Measurements from ENCODE around the gene NEK1. TPM values are rescaled to one million over a fixed set of nuclear protein-coding genes. Genes with fewer than 3 reads are reported as not detected.

The NEK1 gene
- total and polyA plus RNA-seq, 2 experiments from 2014 or later, result 7.6 to 14.3 TPM

- WGBS, 2 experiments (ENCODE audit: low coverage in 1 of 2, low lambda C conversion rate in 2 of 2, missing lambda C conversion rate in 2 of 2), result 86 to 97% methylated on average over 1 of the region's 1 CpG
Measured at GRCh38 chr4:169443748-169444147, 168.6 kb downstream of the NEK1 start.

GRCh38 chr4:169440446-169440845 is 171.9 kb downstream of the NEK1 start:
- H3K9me2 ChIP-seq (ENCODE audit: insufficient read depth), result no peaks in the 10 kb centered on the region
- no peak overlapping the region for H3K4me2 ChIP-seq (ENCODE audit: unreplicated experiment)
- TF ChIP-seq EZH2 (IDR thresholded peaks at IDR 0.05; ENCODE audit: insufficient read depth, poor library complexity, severe bottlenecking), result no peak
- no peak for TF ChIP-seq EZH2phosphoT487 (IDR thresholded peaks at IDR 0.05; ENCODE audit: insufficient read depth, low read depth)
- DNase-seq, result no peak
- no peak overlapping the region for H2AFZ ChIP-seq
- in situ Hi-C loops (cut with MboI), result no loop called here
- no peaks in the 10 kb centered on the region for H3K27me3 ChIP-seq (replicated peaks; ENCODE audit: insufficient read depth)
- no peaks in the 10 kb centered on the region for H3K9me3 ChIP-seq (ENCODE audit: low read depth)
- no peak overlapping the region for H3K9ac ChIP-seq
- H3F3A ChIP-seq (ENCODE audit: insufficient read depth), result no peaks in the 10 kb centered on the region
- no peaks in the 10 kb centered on the region for H3K79me2 ChIP-seq (ENCODE audit: insufficient read depth)
- no peak overlapping the region for H3K4me3 ChIP-seq
- peaks cover 10% of the 10 kb centered on the region; the same call in 1 of the 2 replicates for H3K36me3 ChIP-seq (ENCODE audit: low read depth)
- H4K20me1 ChIP-seq (ENCODE audit: insufficient read depth), result no peaks in the 10 kb centered on the region
- H3K4me1 ChIP-seq (ENCODE audit: insufficient read depth), result no peaks in the 10 kb centered on the region
- H3K27ac ChIP-seq, result no peak overlapping the region
- WGBS, 2 experiments (ENCODE audit: low coverage in 1 of 2, low lambda C conversion rate in 2 of 2, missing lambda C conversion rate in 2 of 2), result 92 to 97% methylated on average over 3 of the region's 3 CpGs

More at GRCh38 chr4:169443748-169444147, 168.6 kb downstream of the NEK1 start:
- no peaks in the 10 kb centered on the region for H3F3A ChIP-seq (ENCODE audit: insufficient read depth)
- H3K36me3 ChIP-seq (ENCODE audit: low read depth), result peaks cover 10% of the 10 kb centered on the region; the same call in 1 of the 2 replicates
- no peak overlapping the region for H3K9ac ChIP-seq
- no peaks in the 10 kb centered on the region for H3K9me2 ChIP-seq (ENCODE audit: insufficient read depth)
- H3K27me3 ChIP-seq (replicated peaks; ENCODE audit: insufficient read depth), result no peaks in the 10 kb centered on the region
- H3K4me3 ChIP-seq, result no peak overlapping the region
- no peak overlapping the region for H2AFZ ChIP-seq
- no peak overlapping the region for H3K4me2 ChIP-seq (ENCODE audit: unreplicated experiment)
- no peaks in the 10 kb centered on the region for H4K20me1 ChIP-seq (ENCODE audit: insufficient read depth)
- no peak for TF ChIP-seq EZH2phosphoT487 (IDR thresholded peaks at IDR 0.05; ENCODE audit: insufficient read depth, low read depth)
- TF ChIP-seq EZH2 (IDR thresholded peaks at IDR 0.05; ENCODE audit: insufficient read depth, poor library complexity, severe bottlenecking), result no peak
- in situ Hi-C loops (cut with MboI), result no loop called here
- no peak for DNase-seq
- H3K9me3 ChIP-seq (ENCODE audit: low read depth), result no peaks in the 10 kb centered on the region
- H3K79me2 ChIP-seq (ENCODE audit: insufficient read depth), result no peaks in the 10 kb centered on the region
- H3K4me1 ChIP-seq (ENCODE audit: insufficient read depth), result no peaks in the 10 kb centered on the region
- H3K27ac ChIP-seq, result no peak overlapping the region

DNA sequence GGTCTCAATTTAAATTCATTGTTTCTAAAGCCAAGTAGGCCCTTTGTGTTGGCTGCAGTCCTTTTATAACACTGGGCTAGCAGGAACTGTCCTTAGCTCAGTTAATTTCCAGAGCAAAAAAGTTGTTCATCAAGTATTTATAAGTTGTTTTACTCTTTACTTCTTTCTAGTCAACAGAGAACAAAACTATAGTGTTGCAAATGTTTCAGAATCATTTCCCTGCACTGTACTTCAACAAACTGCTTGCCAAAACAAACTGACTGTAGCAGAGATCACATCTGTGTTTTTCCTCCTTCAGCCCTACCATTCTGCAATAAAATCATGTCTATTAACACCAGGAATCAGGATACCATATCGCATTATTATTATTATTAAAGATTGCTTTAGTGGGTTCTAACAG is 173.1 kb downstream of the NEK1 start:
- Histone ChIP-seq H3K27me3 (replicated peaks; ENCODE audit: insufficient read depth) (no peaks in the 10 kb centered on the region), H3F3A (ENCODE audit: insufficient read depth) (no peaks in the 10 kb centered on the region), H3K9ac (no peak overlapping the region), H3K4me3 (no peak overlapping the region), H3K4me2 (ENCODE audit: unreplicated experiment) (no peak overlapping the region), H3K79me2 (ENCODE audit: insufficient read depth) (no peaks in the 10 kb centered on the region), H2AFZ (no peak overlapping the region), H4K20me1 (ENCODE audit: insufficient read depth) (no peaks in the 10 kb centered on the region), H3K4me1 (ENCODE audit: insufficient read depth) (no peaks in the 10 kb centered on the region), H3K36me3 (ENCODE audit: low read depth) (peaks cover 5% of the 10 kb centered on the region; the same call in 1 of the 2 replicates), H3K27ac (no peak overlapping the region), H3K9me3 (ENCODE audit: low read depth) (no peaks in the 10 kb centered on the region), H3K9me2 (ENCODE audit: insufficient read depth) (no peaks in the 10 kb centered on the region)
- TF ChIP-seq EZH2phosphoT487 (IDR thresholded peaks at IDR 0.05; ENCODE audit: insufficient read depth, low read depth), result no peak
- in situ Hi-C loops (cut with MboI), result no loop called here
- DNase-seq, result no peak
- 57 to 59% methylated on average over 1 of the region's 1 CpG for WGBS, 2 experiments (ENCODE audit: low coverage in 1 of 2, low lambda C conversion rate in 2 of 2, missing lambda C conversion rate in 2 of 2)

DNA sequence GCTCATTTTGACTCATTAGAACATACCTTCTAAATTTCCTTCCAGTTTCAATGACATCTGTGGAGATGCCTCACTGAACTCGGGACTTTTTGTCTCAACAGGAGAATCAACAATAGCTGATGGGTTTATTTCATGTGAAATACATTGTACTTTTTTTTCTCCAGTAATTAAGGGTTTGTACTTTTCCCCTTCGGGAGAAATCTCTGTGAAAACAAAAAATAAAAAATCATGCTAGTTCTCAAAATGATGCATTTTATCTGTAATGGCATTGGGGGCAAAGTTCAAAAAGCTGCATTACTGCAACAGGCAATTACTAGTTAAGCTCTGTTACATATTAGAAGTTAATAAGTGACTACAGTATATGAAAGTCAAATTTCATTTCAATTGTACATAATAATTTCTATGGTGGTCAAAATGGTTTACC is 174.3 kb downstream of the NEK1 start:
- Histone ChIP-seq H3K4me2 (ENCODE audit: unreplicated experiment) (no peak overlapping the region), H3K4me3 (no peak overlapping the region), H3K79me2 (ENCODE audit: insufficient read depth) (no peaks in the 10 kb centered on the region), H3K9me2 (ENCODE audit: insufficient read depth) (no peaks in the 10 kb centered on the region), H3K36me3 (ENCODE audit: low read depth) (no peaks in the 10 kb centered on the region), H4K20me1 (ENCODE audit: insufficient read depth) (no peaks in the 10 kb centered on the region), H3K27me3 (replicated peaks; ENCODE audit: insufficient read depth) (no peaks in the 10 kb centered on the region), H2AFZ (no peak overlapping the region), H3K4me1 (ENCODE audit: insufficient read depth) (no peaks in the 10 kb centered on the region), H3K9me3 (ENCODE audit: low read depth) (no peaks in the 10 kb centered on the region), H3K27ac (no peak overlapping the region), H3F3A (ENCODE audit: insufficient read depth) (no peaks in the 10 kb centered on the region), H3K9ac (no peak overlapping the region)
- in situ Hi-C loops (cut with MboI), result no loop called here
- DNase-seq, result no peak
- TF ChIP-seq EZH2 (IDR thresholded peaks at IDR 0.05; ENCODE audit: insufficient read depth, poor library complexity, severe bottlenecking) (no peak), EZH2phosphoT487 (IDR thresholded peaks at IDR 0.05; ENCODE audit: insufficient read depth, low read depth) (no peak)
- 87 to 88% methylated on average over 2 of the region's 2 CpGs for WGBS, 2 experiments (ENCODE audit: low coverage in 1 of 2, low lambda C conversion rate in 2 of 2, missing lambda C conversion rate in 2 of 2)
